Aorta (tissue), 5 donors: ENCODE results near the gene PPP1R7. TPM values are rescaled to one million over a fixed set of nuclear protein-coding genes. Genes with fewer than 3 reads are reported as not detected.

Experiments
- ATAC-seq: fragments of 200-7000 bp; cut with Tn5 transposase; one replicate; pipeline ENCODE4 v1.9.1; 2022; ENCODE audit warnings: moderate library complexity; ENCODE audit not compliant: low FRiP score
- DNase-seq, 2 donors: peaks; one replicate each; pipeline ENCODE4 v3.0.0-alpha.2; 2020
- H3K27ac ChIP-seq, 2 donors: one replicate each; pipeline ENCODE4 v1.5.1; 2013; ENCODE audit warnings: low read length in 2 of 2, mild to moderate bottlenecking in 2 of 2, moderate library complexity in 2 of 2, control low read depth in 1 of 2, inconsistent platforms in 1 of 2, low read depth in 1 of 2
- H3K27me3 ChIP-seq, 2 donors: one replicate each; pipeline ENCODE4 v1.6.1; 2013; ENCODE audit warnings: control low read depth in 1 of 2, low read length in 1 of 2, mild to moderate bottlenecking in 1 of 2, moderate library complexity in 1 of 2; ENCODE audit not compliant: insufficient read depth in 2 of 2, control insufficient read depth in 1 of 2
- H3K36me3 ChIP-seq, 2 donors: one replicate each; pipeline ENCODE4 v1.6.1; 2013; ENCODE audit warnings: control low read depth in 1 of 2, low read length in 1 of 2, mild to moderate bottlenecking in 1 of 2; ENCODE audit not compliant: insufficient read depth in 2 of 2, control insufficient read depth in 1 of 2
- H3K4me1 ChIP-seq, 2 donors: one replicate each; pipeline ENCODE4 v1.6.1; 2013; ENCODE audit warnings: low read length in 2 of 2, control low read depth in 1 of 2, mild to moderate bottlenecking in 1 of 2, moderate library complexity in 1 of 2; ENCODE audit not compliant: insufficient read depth in 2 of 2, control insufficient read depth in 1 of 2
- H3K4me3 ChIP-seq, 2 donors: one replicate each; pipeline ENCODE4 v1.5.1; 2013; ENCODE audit warnings: low read length in 2 of 2, control low read depth in 1 of 2, mild to moderate bottlenecking in 1 of 2
- H3K9me3 ChIP-seq: one replicate; pipeline ENCODE4 v1.6.1; 2013; ENCODE audit warnings: mild to moderate bottlenecking, low read length; ENCODE audit not compliant: control insufficient read depth
- WGBS, 2 donors: extraction: QIAGEN DNeasy Blood & Tissue Kit; methylation state at CpG; one replicate each; pipeline ENCODE4 v1.1.7; 2013; 5-methylcytosine and 5-hydroxymethylcytosine counted together
- intact Hi-C, 2 donors: fragments of 100-400 bp; cut with DNase I; formaldehyde crosslinking; loops; one replicate each; pipeline versions ENCODE4 v1.14.2 to v1.15.0; 2022
- polyA plus RNA-seq, 2 donors: library from polyadenylated mRNA; stranded (reverse); fragments of 200-250 nt; gene quantifications; one replicate each; pipeline ENCODE4 v1.2.3, GENCODE V29; 2013
- total RNA-seq, 2 donors: library from RNA; stranded (reverse); fragmentation: NEBNext Ultra II Directional; extraction: Animal tissue kit (Norgen Biotek cat#: 25700); gene quantifications; one replicate each; pipeline ENCODE4 v1.2.1, GENCODE V29; 2021
- donor health status: healthy with polysubstance abuse.
- donor health status: Bipolar disorder and iron deficiency.
- donor health status: DM: no; HTN: no; CAD: no.
- donor health status: DM: no; HTN: no; CAD: no.
- donor health status: DM: yes; HTN: yes; CAD: no.

The PPP1R7 gene
- total and polyA plus RNA-seq, 4 donors: 41.1 to 83.4 (median 60.1) TPM

DNA sequence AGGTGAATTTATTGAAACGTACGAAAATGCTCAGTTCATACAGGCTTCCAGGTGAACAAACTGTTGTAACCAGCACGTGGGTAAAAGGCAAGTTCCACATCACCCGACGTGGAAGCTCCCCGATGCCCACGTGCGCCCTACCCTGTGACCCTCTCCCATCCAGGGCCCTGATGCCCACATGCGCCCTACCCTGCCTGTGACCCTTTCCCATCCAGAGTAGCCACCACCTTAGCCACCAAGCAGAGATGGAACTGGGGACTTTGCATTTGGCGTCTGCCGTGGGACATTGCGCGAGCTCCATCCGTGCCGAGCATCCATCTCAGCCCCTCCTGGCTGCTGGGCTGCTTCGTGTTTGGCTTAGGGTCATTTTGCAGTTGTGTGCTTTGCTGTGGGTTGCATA lies 75.7 kb downstream of the PPP1R7 start:
- H3K4me1 ChIP-seq: no peaks in the 10 kb centered on the region
- H3K36me3 ChIP-seq: peaks cover 4 to 17% of the 10 kb centered on the region in 2 donors

DNA sequence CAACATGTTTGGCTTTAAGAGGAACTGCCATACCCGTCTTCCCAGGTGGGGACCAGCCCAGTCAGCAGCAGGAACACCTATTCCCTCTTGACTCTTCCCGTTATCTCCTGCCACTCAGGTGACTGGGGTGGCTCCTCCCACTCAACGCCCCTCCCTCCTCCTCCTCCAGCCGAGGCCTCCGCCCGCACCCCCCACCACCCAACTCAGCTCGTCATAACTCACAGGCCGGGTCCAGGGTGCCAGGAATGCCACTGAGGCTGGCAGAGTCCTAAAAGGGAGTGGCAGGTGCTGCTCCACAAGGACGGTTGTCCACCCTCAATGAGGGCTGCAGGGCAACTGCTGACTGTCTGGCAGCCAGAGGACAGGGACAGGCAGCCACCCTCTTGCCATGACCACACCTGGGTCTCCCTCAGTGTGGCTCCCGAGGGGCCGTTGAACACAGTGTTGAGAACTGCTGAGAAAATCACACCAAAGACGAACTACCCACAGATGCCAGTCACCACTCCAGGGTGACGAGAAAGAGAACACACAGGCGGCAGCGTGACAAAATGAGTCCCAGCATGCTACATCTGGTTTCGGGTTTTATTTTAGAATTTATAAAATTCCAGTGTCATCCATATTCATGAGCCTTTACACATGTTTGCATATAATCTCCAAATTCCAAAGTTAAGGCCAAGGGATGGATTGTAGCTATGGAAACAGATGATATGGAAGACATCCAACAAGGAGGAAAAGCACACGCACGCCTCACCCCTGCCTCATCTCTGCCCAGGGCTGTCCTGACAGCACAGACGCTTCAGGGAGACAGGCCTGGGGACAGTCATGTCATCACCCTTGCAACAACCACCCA lies 76.7 kb downstream of the PPP1R7 start:
- Histone ChIP-seq H3K9me3 (no peaks in the 10 kb centered on the region), H3K36me3 (peaks cover 4 to 17% of the 10 kb centered on the region in 2 donors), H3K27ac (no peak overlapping the region), H3K4me1 (no peaks in the 10 kb centered on the region), H3K4me3 (no peak overlapping the region), H3K27me3 (no peaks in the 10 kb centered on the region)
- ATAC-seq: no peak
- intact Hi-C loops: loop anchor here in 1 of 2 donors (10.0 kb wide), 1 partner anchor 372 kb away; no protein-coding TSS in a partner anchor
- WGBS, 2 donors: 79 to 83% methylated on average over 19 of the region's 19 CpGs
- DNase-seq: peak; percentile 32 to 72

More for the DNA sequence above, 75.7 kb downstream of the PPP1R7 start:
- Histone ChIP-seq H3K27me3 (no peaks in the 10 kb centered on the region), H3K27ac (no peak overlapping the region), H3K4me3 (no peak overlapping the region), H3K9me3 (no peaks in the 10 kb centered on the region)
- ATAC-seq (no peak), DNase-seq (peak; percentile 33 to 55)
- intact Hi-C loops: loop anchor here in 1 of 2 donors (10.0 kb wide), 1 partner anchor 371 kb away; no protein-coding TSS in a partner anchor
- WGBS, 2 donors: 85 to 91% methylated on average over 16 of the region's 16 CpGs

DNA sequence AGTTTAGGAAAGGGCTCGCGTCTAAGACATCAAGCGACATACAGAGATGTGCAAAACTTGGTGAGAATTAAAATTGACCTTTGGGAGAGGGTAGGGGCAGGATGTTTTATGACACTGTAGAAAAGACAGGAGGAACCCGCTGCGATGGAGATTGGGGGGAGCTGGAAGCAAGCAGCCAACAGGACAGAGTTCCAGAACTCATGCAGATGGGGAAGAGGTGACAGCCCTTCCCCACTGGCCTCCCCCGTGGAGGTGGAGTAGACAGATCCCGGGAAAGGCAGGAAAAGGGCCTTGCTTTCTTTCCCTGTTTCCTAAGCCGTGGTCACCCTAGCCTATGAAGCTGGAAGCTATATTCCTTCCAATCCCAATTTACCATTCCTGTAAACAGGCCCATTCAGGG lies 77.3 kb downstream of the PPP1R7 start:
- DNase-seq (peak in 1 of 2 donors; percentile 9), ATAC-seq (no peak)
- H3K4me3 ChIP-seq: no peak overlapping the region
- H3K27ac ChIP-seq: no peak overlapping the region
- 83 to 85% methylated on average over 8 of the region's 8 CpGs for WGBS, 2 donors
- peaks cover 4 to 17% of the 10 kb centered on the region in 2 donors for H3K36me3 ChIP-seq
- no peaks in the 10 kb centered on the region for H3K9me3 ChIP-seq
- H3K4me1 ChIP-seq: no peaks in the 10 kb centered on the region
- intact Hi-C loops: loop anchor here in 1 of 2 donors (10.0 kb wide), 1 partner anchor 373 kb away; no protein-coding TSS in a partner anchor
- no peaks in the 10 kb centered on the region for H3K27me3 ChIP-seq

DNA sequence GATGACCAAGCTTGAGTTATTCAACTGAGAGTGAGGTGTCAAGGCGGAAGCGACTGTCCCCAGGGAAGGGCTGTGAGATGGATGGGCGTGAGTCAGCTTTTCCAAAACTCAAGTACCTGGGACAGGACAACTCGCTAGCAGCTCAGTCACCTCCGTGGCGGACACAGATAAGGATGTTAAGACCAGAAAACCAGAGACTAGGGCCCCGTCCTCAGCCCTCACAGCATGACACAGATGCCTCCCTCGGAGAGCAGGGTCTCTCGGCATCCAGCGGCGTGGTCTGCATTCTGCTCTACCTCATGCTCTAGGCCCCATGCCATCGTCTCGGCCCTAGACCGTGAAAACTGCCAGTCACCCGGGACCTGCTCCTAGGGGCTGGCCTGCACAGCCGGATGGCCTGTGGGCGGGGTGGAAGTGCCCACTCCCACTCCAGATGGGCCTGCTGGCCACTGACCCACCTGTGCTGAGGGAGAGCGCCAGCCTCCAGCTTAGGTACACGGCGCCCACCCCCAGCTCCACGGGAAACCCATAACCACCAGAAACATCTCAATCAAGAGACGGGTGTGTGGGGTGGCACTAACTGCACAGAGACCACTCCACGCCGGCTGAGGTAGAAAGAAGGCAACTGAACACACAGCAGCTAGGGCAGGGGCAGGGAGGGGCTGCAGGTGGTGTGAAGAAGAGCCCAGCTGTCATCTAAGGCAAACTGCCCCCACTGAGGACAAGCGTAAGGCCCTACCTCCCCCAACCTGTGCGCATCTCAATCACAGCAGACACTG lies 78.0 kb downstream of the PPP1R7 start:
- ATAC-seq: no peak

DNA sequence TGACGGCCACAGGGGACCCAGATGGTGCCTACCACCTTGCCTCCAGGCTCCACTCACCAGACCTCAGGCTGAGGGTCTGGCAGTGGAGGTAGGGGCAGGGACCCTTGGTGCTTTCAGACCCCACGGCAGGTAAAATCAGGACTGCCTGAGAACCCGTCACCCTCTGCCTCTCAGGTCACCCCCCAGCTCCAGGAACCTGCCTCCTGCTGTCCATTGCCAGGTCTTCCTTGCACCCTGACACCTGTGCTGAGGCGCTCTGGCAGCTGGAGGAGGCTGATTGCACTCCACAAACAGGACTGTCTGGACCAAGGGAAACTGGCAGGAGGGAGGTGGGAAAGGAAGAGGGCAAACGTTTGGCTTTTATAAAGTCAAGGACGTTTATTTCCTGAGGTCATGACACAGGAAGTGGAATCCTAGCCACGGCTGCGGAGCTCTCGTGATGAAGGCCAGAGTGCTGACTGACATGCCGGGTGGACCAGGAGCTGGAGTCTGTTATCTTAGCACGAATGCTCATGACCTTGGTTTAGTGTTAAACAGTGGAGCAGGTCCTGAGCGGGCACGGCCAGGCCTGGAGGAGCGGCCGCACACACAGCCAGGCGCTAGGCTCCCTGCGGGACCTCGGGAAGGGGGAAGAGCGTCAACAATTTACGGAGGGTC lies 78.7 kb downstream of the PPP1R7 start:
- intact Hi-C loops: loop anchor here in 1 of 2 donors (10.0 kb wide), 1 partner anchor 374 kb away; no protein-coding TSS in a partner anchor
- peaks cover 4 to 21% of the 10 kb centered on the region in 2 donors for H3K36me3 ChIP-seq
- no peak overlapping the region for H3K27ac ChIP-seq
- DNase-seq (peak; percentile 35 to 66), ATAC-seq (no peak)
- WGBS, 2 donors: 71 to 75% methylated on average over 20 of the region's 20 CpGs
- H3K27me3 ChIP-seq: no peaks in the 10 kb centered on the region
- H3K9me3 ChIP-seq: no peaks in the 10 kb centered on the region
- no peaks in the 10 kb centered on the region for H3K4me1 ChIP-seq
- H3K4me3 ChIP-seq: no peak overlapping the region

More for the DNA sequence above, 78.0 kb downstream of the PPP1R7 start:
- Histone ChIP-seq H3K27me3 (no peaks in the 10 kb centered on the region), H3K36me3 (peaks cover 4 to 21% of the 10 kb centered on the region in 2 donors), H3K4me3 (no peak overlapping the region), H3K4me1 (no peaks in the 10 kb centered on the region), H3K9me3 (no peaks in the 10 kb centered on the region), H3K27ac (no peak overlapping the region)
- WGBS, 2 donors: 89% methylated on average over 26 of the region's 26 CpGs
- intact Hi-C loops: loop anchor here in 1 of 2 donors (10.0 kb wide), 1 partner anchor 373 kb away; no protein-coding TSS in a partner anchor
- DNase-seq: peak; percentile 42 to 77

DNA sequence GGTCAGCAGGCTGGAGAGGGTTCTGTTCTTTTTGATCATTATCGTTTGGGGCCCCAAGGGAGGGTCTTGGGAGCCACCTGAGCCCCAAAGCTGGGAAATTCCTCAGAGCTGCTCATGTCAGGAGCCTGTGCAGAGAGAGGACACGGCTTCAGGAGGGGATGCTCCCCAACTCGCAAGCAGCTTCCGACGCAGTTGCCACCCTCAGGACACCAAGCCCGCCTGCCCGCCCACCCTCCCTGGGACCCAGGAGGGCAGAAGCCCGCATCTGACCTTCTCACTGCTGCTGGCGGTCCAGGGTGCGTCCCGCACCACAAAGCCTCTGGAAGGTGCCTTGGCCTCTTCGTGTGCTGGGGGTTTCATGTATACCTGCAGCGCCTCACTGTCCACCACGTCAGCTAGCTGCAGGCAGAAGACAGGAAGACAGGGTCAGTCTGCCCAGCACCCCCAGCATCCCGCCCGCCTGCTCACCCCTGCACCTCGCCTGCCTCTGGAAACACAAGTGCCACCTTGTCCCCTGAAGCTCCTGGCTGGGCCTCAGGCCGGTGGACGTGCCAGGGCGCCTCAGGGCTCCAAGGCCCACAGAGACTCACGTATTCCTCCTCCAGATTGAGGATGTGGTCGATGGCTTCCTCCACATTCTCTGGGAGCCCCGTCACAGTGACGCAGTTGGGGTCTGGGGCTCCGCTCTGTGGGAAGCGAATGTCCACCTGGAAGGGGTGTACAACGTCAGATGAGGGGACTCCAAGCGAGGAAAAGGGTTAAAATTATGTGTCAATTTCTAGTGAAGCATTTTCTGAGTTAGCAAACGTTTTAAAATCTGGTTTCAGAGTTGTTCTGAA lies 79.5 kb downstream of the PPP1R7 start:
- peaks cover 4 to 24% of the 10 kb centered on the region in 2 donors for H3K36me3 ChIP-seq
- no peaks in the 10 kb centered on the region for H3K27me3 ChIP-seq
- H3K27ac ChIP-seq: no peak overlapping the region
- DNase-seq (peak; percentile 32 to 57), ATAC-seq (no peak)
- 89 to 90% methylated on average over 29 of the region's 29 CpGs for WGBS, 2 donors
- H3K9me3 ChIP-seq: no peaks in the 10 kb centered on the region
- no peaks in the 10 kb centered on the region for H3K4me1 ChIP-seq
- H3K4me3 ChIP-seq: no peak overlapping the region
- intact Hi-C loops: loop anchor here in 1 of 2 donors (10.0 kb wide), 1 partner anchor 375 kb away; no protein-coding TSS in a partner anchor

DNA sequence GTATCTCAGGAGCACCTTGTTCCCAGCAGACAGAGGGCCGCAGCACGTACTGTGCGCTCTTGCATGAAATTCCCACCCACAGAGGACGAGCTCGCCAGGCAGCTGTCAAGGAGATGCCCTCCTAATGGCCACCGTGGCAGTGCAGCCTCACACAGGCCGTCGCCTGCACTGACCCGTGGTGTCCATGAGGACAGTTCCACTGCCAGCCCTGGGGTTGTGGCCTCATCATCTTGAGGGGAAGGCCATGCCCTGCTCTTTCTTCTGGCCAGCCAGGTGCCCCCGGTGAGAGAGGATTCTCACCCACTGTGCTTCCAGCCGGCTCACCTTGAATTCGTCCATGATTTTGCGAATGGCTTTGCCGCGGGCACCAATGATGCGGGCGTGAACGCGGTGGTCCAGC lies 80.2 kb downstream of the PPP1R7 start:
- WGBS, 2 donors: 92% methylated on average over 19 of the region's 19 CpGs
- ATAC-seq (no peak), DNase-seq (peak; percentile 35 to 60)
- intact Hi-C loops: no loop called here
- Histone ChIP-seq H3K4me3 (no peak overlapping the region), H3K4me1 (no peaks in the 10 kb centered on the region), H3K27ac (no peak overlapping the region), H3K9me3 (no peaks in the 10 kb centered on the region), H3K36me3 (peaks cover 4 to 30% of the 10 kb centered on the region in 2 donors), H3K27me3 (no peaks in the 10 kb centered on the region)
